ENCODE data around the gene RGS10. TPM values are rescaled to one million over a fixed set of nuclear protein-coding genes. Genes with fewer than 3 reads are reported as not detected.
A peak's percentile ranks its signal among the peaks of the same experiment; 100 is the strongest.

The RGS10 gene
- total RNA-seq, 4 donors from 2014 or later, result 3.9 to 63.5 (median 13.2) TPM

DNA sequence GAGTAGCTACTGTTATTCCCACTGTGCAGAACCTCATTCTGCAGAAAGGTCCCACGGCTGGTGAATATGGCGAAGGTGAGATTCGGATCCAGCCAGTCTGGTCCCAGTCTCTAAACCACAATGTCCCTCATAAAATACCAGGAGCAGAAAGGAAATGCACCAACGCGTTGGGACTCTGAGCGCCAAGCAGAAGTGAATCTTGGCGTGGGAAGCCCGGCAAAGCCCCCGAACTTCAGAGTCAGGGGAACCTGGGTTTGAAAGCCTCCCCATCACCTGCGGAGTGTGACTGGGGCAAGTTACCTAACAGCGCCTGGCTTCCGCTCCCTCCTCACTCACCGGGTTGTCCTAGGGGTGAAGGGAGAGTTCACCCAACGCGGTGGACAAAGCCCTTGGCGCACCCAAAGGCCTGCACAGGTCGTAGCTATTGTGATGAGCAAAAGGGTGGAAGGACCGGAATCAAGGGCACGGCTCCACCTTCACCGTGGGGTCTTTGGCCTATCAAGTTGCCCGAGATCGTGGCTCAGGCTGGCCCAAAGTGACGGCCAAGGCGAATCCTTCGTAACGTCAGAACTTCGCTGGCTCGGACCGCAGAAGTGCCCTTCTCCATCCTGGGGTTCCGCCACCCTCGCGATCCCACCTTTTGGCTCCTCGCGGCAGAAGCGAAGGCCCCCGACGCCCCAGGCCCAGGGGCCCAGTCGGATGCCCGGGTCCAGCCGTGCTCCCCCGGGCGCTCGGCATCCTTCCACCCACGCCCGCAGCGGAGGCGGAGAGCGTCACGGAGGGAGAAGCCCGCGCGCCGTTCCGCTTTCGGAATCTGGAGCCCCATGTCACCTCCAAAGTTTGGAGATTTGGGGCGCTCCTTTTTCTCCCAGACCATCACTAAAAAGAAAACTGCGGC lies 811 bp downstream of the RGS10 start:
- no peak for TF ChIP-seq POLR2A (IDR thresholded peaks at IDR 0.05)
- no peak for TF ChIP-seq CTCF (IDR thresholded peaks at IDR 0.05)
- H3K4me1 ChIP-seq, result peaks cover 0 to 36% (median 6%) of the 10 kb centered on the region in 4 donors
- peak overlapping the region; percentile 75 to 93 (median 82) for H3K27ac ChIP-seq
- no peaks in the 10 kb centered on the region for H3K36me3 ChIP-seq
- H3K9me3 ChIP-seq, result no peaks in the 10 kb centered on the region
- DNase-seq, result peak in 2 of 3 donors; percentile 57 to 66
- no peaks in the 10 kb centered on the region for H3K27me3 ChIP-seq
- H3K4me3 ChIP-seq, result peak overlapping the region; percentile 66 to 91 (median 71)

DNA sequence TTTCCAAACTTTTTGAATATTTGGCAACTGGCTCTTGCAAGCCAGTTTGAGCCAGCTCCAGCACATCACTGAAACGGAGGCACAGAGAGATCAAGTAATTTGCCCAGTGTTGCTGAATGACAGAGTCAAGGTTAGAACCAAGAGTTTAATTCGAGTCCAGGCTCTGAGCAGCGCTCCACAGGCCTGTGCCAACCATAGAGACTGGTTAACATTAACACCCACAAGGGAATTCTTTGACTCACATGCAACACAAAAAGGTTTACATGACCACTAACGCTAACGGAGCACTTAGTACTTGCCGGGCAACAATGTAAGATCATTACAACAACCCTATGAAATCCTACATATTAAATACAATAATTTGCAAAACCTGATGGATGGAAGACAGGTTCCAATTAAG lies 1.5 kb downstream of the RGS10 start:
- Histone ChIP-seq H3K4me1 (peaks cover 0 to 43% (median 6%) of the 10 kb centered on the region in 4 donors), H3K4me3 (peak overlapping the region; percentile 66 to 91 (median 71)), H3K27ac (peak overlapping the region in 3 of 4 donors; percentile 81 to 93 (median 82))

GRCh38 chr10:119540038-119540437 lies 2.5 kb downstream of the RGS10 start:
- peak overlapping the region in 2 of 4 donors; percentile 17 to 59 for H3K27ac ChIP-seq
- H3K36me3 ChIP-seq, result no peaks in the 10 kb centered on the region
- H3K27me3 ChIP-seq, result no peaks in the 10 kb centered on the region
- H3K4me3 ChIP-seq, result peak overlapping the region in 1 of 4 donors; percentile 70
- TF ChIP-seq POLR2A (IDR thresholded peaks at IDR 0.05), result no peak
- TF ChIP-seq CTCF (IDR thresholded peaks at IDR 0.05), result no peak
- no peak for DNase-seq
- peaks cover 0 to 44% (median 6%) of the 10 kb centered on the region in 4 donors for H3K4me1 ChIP-seq
- H3K9me3 ChIP-seq, result no peaks in the 10 kb centered on the region

More for the DNA sequence above, 1.5 kb downstream of the RGS10 start:
- no peak for TF ChIP-seq CTCF (IDR thresholded peaks at IDR 0.05)
- no peak for TF ChIP-seq POLR2A (IDR thresholded peaks at IDR 0.05)
- H3K36me3 ChIP-seq, result no peaks in the 10 kb centered on the region
- DNase-seq, result peak in 1 of 3 donors; percentile 18
- no peaks in the 10 kb centered on the region for H3K9me3 ChIP-seq
- no peaks in the 10 kb centered on the region for H3K27me3 ChIP-seq

DNA sequence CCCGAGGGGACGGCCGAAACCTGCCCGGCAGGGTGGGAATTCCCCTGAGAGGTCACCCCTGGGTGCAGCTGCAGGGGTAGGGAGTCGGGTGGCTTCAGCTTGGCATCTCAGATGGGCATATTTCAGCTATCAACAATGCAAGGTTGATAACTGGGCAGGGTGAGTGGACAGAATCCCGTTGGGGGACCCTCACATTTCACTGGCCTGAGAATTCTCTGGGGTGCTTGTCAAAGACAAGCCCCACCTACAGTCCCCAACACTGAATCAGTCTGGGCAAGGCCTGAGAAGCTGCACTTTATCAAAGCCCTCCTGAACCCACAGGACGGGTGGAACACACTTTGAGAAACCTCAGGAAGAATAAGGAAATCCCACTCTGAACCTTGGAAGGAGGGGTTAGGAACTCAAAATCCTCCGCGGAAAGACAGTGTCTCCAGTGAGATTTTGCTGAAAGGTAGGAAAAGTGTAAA lies 3.1 kb downstream of the RGS10 start:
- no peak for TF ChIP-seq CTCF (IDR thresholded peaks at IDR 0.05)
- TF ChIP-seq POLR2A (IDR thresholded peaks at IDR 0.05), result no peak
- H3K4me3 ChIP-seq, result peak overlapping the region in 1 of 4 donors; percentile 6
- peak overlapping the region in 3 of 4 donors; percentile 59 to 63 (median 61) for H3K27ac ChIP-seq
- DNase-seq, result peak in 1 of 3 donors; percentile 44
- H3K9me3 ChIP-seq, result no peaks in the 10 kb centered on the region
- no peaks in the 10 kb centered on the region for H3K27me3 ChIP-seq
- peaks cover 0 to 44% (median 6%) of the 10 kb centered on the region in 4 donors for H3K4me1 ChIP-seq
- H3K36me3 ChIP-seq, result no peaks in the 10 kb centered on the region

GRCh38 chr10:119538632-119539358 lies 3.7 kb downstream of the RGS10 start:
- Histone ChIP-seq H3K9me3 (no peaks in the 10 kb centered on the region), H3K4me1 (peaks cover 0 to 42% (median 6%) of the 10 kb centered on the region in 4 donors), H3K27ac (peak overlapping the region; percentile 7 to 63 (median 60)), H3K4me3 (peak overlapping the region in 1 of 4 donors; percentile 6), H3K27me3 (no peaks in the 10 kb centered on the region), H3K36me3 (no peaks in the 10 kb centered on the region)
- peak in 2 of 3 donors; percentile 30 to 45 for DNase-seq
- TF ChIP-seq CTCF (IDR thresholded peaks at IDR 0.05) (no peak), POLR2A (IDR thresholded peaks at IDR 0.05) (no peak)
